Endothelial cell of umbilical vein (primary cell): ENCODE data around the gene ZDHHC14. TPM values are rescaled to one million over a fixed set of nuclear protein-coding genes. Genes with fewer than 3 reads are reported as not detected.
"Not testable (repeated sequence)": the region's sequence is repeated elsewhere in the genome, so short reads cannot be mapped to it uniquely, and the experiment has no call there.

Source experiments
- BruUV-seq: library from RNA; stranded (reverse); fragments of 400-500 nt; replicated peaks from 2 replicates; lab custom pipeline; 2021; lab: Mats Ljungman, UMichigan
- CTCF ChIA-PET: fragments of 300-600, 350-600 bp; sonication (Branson Sonifier 250); formaldehyde crosslinking; loops from one replicate; lab custom pipeline; 2021; ENCODE audit warnings: antibody characterized with exemption, inconsistent platforms; lab: Charles Lee
- POLR2A ChIA-PET: fragments of 300-600, 350-600 bp; sonication (Branson Sonifier 250); formaldehyde crosslinking; loops from one replicate; lab custom pipeline; 2021; ENCODE audit warnings: antibody characterized with exemption, inconsistent platforms; lab: Charles Lee
- DNase-seq: peaks from one replicate; pipeline ENCODE4 v3.0.0-alpha.2; 2011; ENCODE audit warnings: low read depth, low spot score
- FAIRE-seq: peaks from 2 replicates; lab custom pipeline; 2011; peaks lifted over from hg19 to GRCh38; lab: Jason Lieb, UNC
- H2AFZ ChIP-seq: 2 replicates; pipeline ENCODE4 v1.6.0; 2012; ENCODE audit warnings: low read depth, low read length, control low read depth, inconsistent platforms
- H3K27ac ChIP-seq: 2 replicates; pipeline ENCODE4 v1.5.1; 2011; ENCODE audit warnings: low read depth, mild to moderate bottlenecking, control low read depth, low read length, moderate library complexity; ENCODE audit not compliant: insufficient read depth
- H3K27me3 ChIP-seq, 2 experiments: 2 replicates each; pipeline versions ENCODE4 v1.6.0 to v1.6.1; 2011; ENCODE audit warnings: low read length in 2 of 2, mixed read lengths in 1 of 2; ENCODE audit not compliant: control insufficient read depth in 2 of 2, insufficient read depth in 2 of 2
- H3K36me3 ChIP-seq, 2 experiments: 2 replicates in 1 of 2; 3 replicates in 1 of 2; pipeline ENCODE4 v1.5.1; 2011; ENCODE audit warnings: low read length in 2 of 2, mild to moderate bottlenecking in 1 of 2, moderate library complexity in 1 of 2; ENCODE audit not compliant: control insufficient read depth in 2 of 2, insufficient read depth in 2 of 2; ENCODE audit errors: extremely low read depth in 1 of 2
- H3K4me1 ChIP-seq: 3 replicates; pipeline ENCODE4 v1.5.1; 2011; ENCODE audit warnings: mild to moderate bottlenecking, low read length; ENCODE audit not compliant: control insufficient read depth, insufficient read depth; ENCODE audit errors: extremely low read depth
- H3K4me2 ChIP-seq: 2 replicates; pipeline ENCODE4 v1.6.1; 2011; ENCODE audit warnings: low read length, control low read depth, mixed read lengths; ENCODE audit not compliant: insufficient read depth
- H3K4me3 ChIP-seq, 3 experiments: fragments of 200-600 bp in 1 of 3; sonication (generic), shearing (Covaris generic) in 1 of 3; replicated peaks in 1 of 3; 2 replicates each; pipeline ENCODE4 v1.5.1; 2011 to 2016; ENCODE audit warnings: control low read depth in 3 of 3, low read length in 3 of 3, mild to moderate bottlenecking in 2 of 3, inconsistent platforms in 1 of 3, low read depth in 1 of 3, moderate library complexity in 1 of 3; ENCODE audit not compliant: insufficient read depth in 1 of 3
- H3K79me2 ChIP-seq: 2 replicates; pipeline ENCODE4 v1.6.0; 2012; ENCODE audit warnings: low read length, inconsistent platforms; ENCODE audit not compliant: control insufficient read depth, insufficient read depth
- H3K9ac ChIP-seq: replicated peaks from 2 replicates; pipeline ENCODE3; 2011; ENCODE audit warnings: low read length, control low read depth; ENCODE audit not compliant: insufficient read depth; ENCODE audit errors: extremely low read depth
- H3K9me1 ChIP-seq: replicated peaks from 3 replicates; pipeline ENCODE4 v1.6.0; 2011; ENCODE audit warnings: mild to moderate bottlenecking, low read length; ENCODE audit not compliant: control insufficient read depth, insufficient read depth; ENCODE audit errors: extremely low read depth
- H3K9me3 ChIP-seq: replicated peaks from 2 replicates; pipeline ENCODE4 v1.5.1; 2012; ENCODE audit warnings: low read length, inconsistent platforms; ENCODE audit not compliant: control insufficient read depth, insufficient read depth
- H4K20me1 ChIP-seq: replicated peaks from 2 replicates; pipeline ENCODE3; 2011; ENCODE audit warnings: mild to moderate bottlenecking, low read length; ENCODE audit not compliant: control insufficient read depth, insufficient read depth; ENCODE audit errors: extremely low read depth
- EZH2 ChIP-seq: IDR thresholded peaks from 2 replicates; pipeline ENCODE4 v1.6.1; 2012; ENCODE audit warnings: borderline replicate concordance, low read depth, mild to moderate bottlenecking, moderate library complexity, low read length, inconsistent platforms; ENCODE audit not compliant: severe bottlenecking
- FOS ChIP-seq: IDR thresholded peaks from 2 replicates; pipeline ENCODE4 v1.6.1; 2011; ENCODE audit warnings: mild to moderate bottlenecking, low read length, moderate library complexity, borderline replicate concordance; ENCODE audit not compliant: insufficient read depth
- GATA2 ChIP-seq: IDR thresholded peaks from 2 replicates; pipeline ENCODE4 v1.7.0; 2011; ENCODE audit warnings: low read depth, mild to moderate bottlenecking, moderate library complexity, mixed read lengths, low read length; ENCODE audit not compliant: insufficient read length, insufficient read depth
- JUN ChIP-seq: IDR thresholded peaks from 2 replicates; pipeline ENCODE4 v1.6.1; 2011; ENCODE audit warnings: borderline replicate concordance, low read depth; ENCODE audit not compliant: insufficient read length, insufficient read depth
- MAX ChIP-seq: IDR thresholded peaks from 2 replicates; pipeline ENCODE4 v1.6.1; 2011; ENCODE audit not compliant: insufficient read depth, insufficient read length
- MYC ChIP-seq: IDR thresholded peaks from one replicate; pipeline ENCODE4 v1.6.1; 2011; ENCODE audit warnings: mild to moderate bottlenecking, low read depth, low read length
- POLR2A ChIP-seq: IDR thresholded peaks from 2 replicates; pipeline ENCODE4 v1.6.1; 2012; ENCODE audit warnings: low read depth, mild to moderate bottlenecking, control low read depth, low read length
- POLR2AphosphoS5 ChIP-seq: IDR thresholded peaks from 2 replicates; pipeline ENCODE4 v1.6.1; 2012; ENCODE audit warnings: low read depth, mild to moderate bottlenecking, control low read depth, low read length, moderate library complexity; ENCODE audit not compliant: insufficient read depth
- dilution Hi-C: fragments of 300-500 bp; cut with MboI; formaldehyde crosslinking; loops from one replicate; pipeline ENCODE4 v1.15.0; 2019; ENCODE audit warnings: low sequenced_read_pairs; ENCODE audit not compliant: extremely low pct_ligation_motif_present
- intact Hi-C: fragments of 100-400 bp; cut with micrococcal nuclease; formaldehyde crosslinking; loops from one replicate; pipeline ENCODE4 v1.10.0; 2022
- polyA plus RNA-seq, 4 experiments: library from polyadenylated mRNA; depleted of rRNA in 3 of 4; stranded (reverse) in 3 of 4; unstranded in 1 of 4; fragments of >200 nt; gene quantifications; 2 replicates each; pipeline versions ENCODE4 v1.2.1 to v1.2.3, GENCODE V29; 2011 to 2012; ENCODE audit warnings: missing spikeins in 1 of 4
- total RNA-seq: library from RNA; stranded (reverse); gene quantifications from 2 replicates; pipeline ENCODE4 v1.2.3, GENCODE V29; 2021
- TF ChIP-seq, protein P1 (sequence below), 2 donors: IDR thresholded peaks; 1 replicate in 1 of 2; 2 replicates in 1 of 2; pipeline ENCODE4 v1.5.1; 2011; ENCODE audit warnings: low read length in 2 of 2, mild to moderate bottlenecking in 2 of 2, moderate library complexity in 2 of 2, control low read depth in 1 of 2, inconsistent platforms in 1 of 2, low read depth in 1 of 2; ENCODE audit not compliant: insufficient read depth in 1 of 2; ENCODE audit errors: extremely low read depth in 1 of 2

The ZDHHC14 gene
- total and polyA plus RNA-seq, 2 donors (not counting 3 experiments of a cell fraction or from before 2014, with no cell fraction given): 23.0 to 25.6 TPM

- BruUV-seq: no TSS peak
- CTCF ChIA-PET: interaction anchor here (1.0 to 2.1 kb wide), 4 partner anchors 10 to 155 kb away, joined by 3 to 5 read pairs (median 4); no protein-coding TSS in a partner anchor
- Histone ChIP-seq H3K4me3 (no peak overlapping the region), H3K9me3 (no peaks in the 10 kb centered on the region), H2AFZ (no peak overlapping the region), H3K4me2 (no peak overlapping the region), H3K27ac (no peak overlapping the region), H3K9me1 (no peaks in the 10 kb centered on the region), H3K36me3 (no peaks in the 10 kb centered on the region), H3K79me2 (no peaks in the 10 kb centered on the region), H3K9ac (no peak overlapping the region), H4K20me1 (no peaks in the 10 kb centered on the region), H3K27me3 (peaks cover 6 to 17% of the 10 kb centered on the region in 2 experiments), H3K4me1 (peaks cover 4% of the 10 kb centered on the region)
- DNase-seq (no peak), FAIRE-seq (no peak)
- intact Hi-C loops: no loop called here
- POLR2A ChIA-PET: no interaction called here
- dilution Hi-C loops: no loop called here
- TF ChIP-seq MYC: no peak
- no peak for TF ChIP-seq MAX
- no peak for TF ChIP-seq EZH2
- TF ChIP-seq POLR2A: no peak
- TF ChIP-seq GATA2: no peak
- TF ChIP-seq, protein P1, sequence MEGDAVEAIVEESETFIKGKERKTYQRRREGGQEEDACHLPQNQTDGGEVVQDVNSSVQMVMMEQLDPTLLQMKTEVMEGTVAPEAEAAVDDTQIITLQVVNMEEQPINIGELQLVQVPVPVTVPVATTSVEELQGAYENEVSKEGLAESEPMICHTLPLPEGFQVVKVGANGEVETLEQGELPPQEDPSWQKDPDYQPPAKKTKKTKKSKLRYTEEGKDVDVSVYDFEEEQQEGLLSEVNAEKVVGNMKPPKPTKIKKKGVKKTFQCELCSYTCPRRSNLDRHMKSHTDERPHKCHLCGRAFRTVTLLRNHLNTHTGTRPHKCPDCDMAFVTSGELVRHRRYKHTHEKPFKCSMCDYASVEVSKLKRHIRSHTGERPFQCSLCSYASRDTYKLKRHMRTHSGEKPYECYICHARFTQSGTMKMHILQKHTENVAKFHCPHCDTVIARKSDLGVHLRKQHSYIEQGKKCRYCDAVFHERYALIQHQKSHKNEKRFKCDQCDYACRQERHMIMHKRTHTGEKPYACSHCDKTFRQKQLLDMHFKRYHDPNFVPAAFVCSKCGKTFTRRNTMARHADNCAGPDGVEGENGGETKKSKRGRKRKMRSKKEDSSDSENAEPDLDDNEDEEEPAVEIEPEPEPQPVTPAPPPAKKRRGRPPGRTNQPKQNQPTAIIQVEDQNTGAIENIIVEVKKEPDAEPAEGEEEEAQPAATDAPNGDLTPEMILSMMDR (IDR thresholded peaks at IDR 0.05; ENCODE audit: extremely low read depth in 1 of 2, insufficient read depth in 1 of 2, low read depth in 1 of 2, low read length in 2 of 2): no peak
- TF ChIP-seq FOS: no peak
- TF ChIP-seq POLR2AphosphoS5: no peak
- TF ChIP-seq JUN: no peak
Observed at GRCh38 chr6:157718503-157719187, 337.7 kb downstream of the ZDHHC14 start.

- H3K9ac ChIP-seq, dilution Hi-C loops, H3K9me3 ChIP-seq, DNase-seq, H3K27ac ChIP-seq, POLR2A ChIA-PET, H3K4me1 ChIP-seq, H3K9me1 ChIP-seq, H2AFZ ChIP-seq, H3K4me2 ChIP-seq, FAIRE-seq, H4K20me1 ChIP-seq, H3K36me3 ChIP-seq, H3K79me2 ChIP-seq, intact Hi-C loops, H3K4me3 ChIP-seq, BruUV-seq: not testable (repeated sequence)
- CTCF ChIA-PET: interaction anchor here (1.3 kb wide), 1 partner anchor 80 kb away, joined by 3 read pairs; no protein-coding TSS in a partner anchor
- H3K27me3 ChIP-seq: peaks cover 6 to 23% of the 10 kb centered on the region in 2 experiments
Observed at GRCh38 chr6:157720964-157721363, 340.0 kb downstream of the ZDHHC14 start.
